Progenitor cell of endocrine pancreas (in vitro differentiated cells): ENCODE measurements around the gene HRH3. TPM values are rescaled to one million over a fixed set of nuclear protein-coding genes. Genes with fewer than 3 reads are reported as not detected.

Source experiments
- DNase-seq: peaks from one replicate; pipeline ENCODE4 v3.0.0; 2021; ENCODE audit warnings: low spot score; ENCODE audit not compliant: unreplicated experiment
- H3K27ac Mint-ChIP-seq: 2 replicates; pipeline ENCODE4 v1.8.0; 2021; ENCODE audit warnings: mild to moderate bottlenecking, moderate library complexity, mixed read lengths
- H3K27me3 Mint-ChIP-seq: 2 replicates; pipeline ENCODE4 v1.8.0; 2021; ENCODE audit warnings: mixed read lengths
- H3K36me3 Mint-ChIP-seq: 2 replicates; pipeline ENCODE4 v1.8.0; 2022; ENCODE audit warnings: mixed read lengths; ENCODE audit not compliant: insufficient read depth
- H3K4me1 Mint-ChIP-seq: 2 replicates; pipeline ENCODE4 v1.8.0; 2021; ENCODE audit warnings: low read depth, mixed read lengths
- H3K4me3 Mint-ChIP-seq: 2 replicates; pipeline ENCODE4 v1.8.0; 2021; ENCODE audit warnings: low read depth, mild to moderate bottlenecking, moderate library complexity, mixed read lengths
- H3K9me3 Mint-ChIP-seq: 2 replicates; pipeline ENCODE4 v1.8.0; 2021; ENCODE audit warnings: low read depth, mixed read lengths
- total RNA-seq: library from RNA; stranded (reverse); gene quantifications from 2 replicates; pipeline ENCODE4 v1.2.1, GENCODE V29; 2021
- TF ChIP-seq, protein P1 (sequence below): fragments of 200-600 bp; sonication (generic); IDR thresholded peaks from one replicate; pipeline ENCODE4 v1.5.0; 2021; ENCODE audit warnings: antibody characterized with exemption, mild to moderate bottlenecking; ENCODE audit not compliant: unreplicated experiment

Gene HRH3
- total RNA-seq, 1 donor from 2014 or later, result 0.10 TPM

DNA sequence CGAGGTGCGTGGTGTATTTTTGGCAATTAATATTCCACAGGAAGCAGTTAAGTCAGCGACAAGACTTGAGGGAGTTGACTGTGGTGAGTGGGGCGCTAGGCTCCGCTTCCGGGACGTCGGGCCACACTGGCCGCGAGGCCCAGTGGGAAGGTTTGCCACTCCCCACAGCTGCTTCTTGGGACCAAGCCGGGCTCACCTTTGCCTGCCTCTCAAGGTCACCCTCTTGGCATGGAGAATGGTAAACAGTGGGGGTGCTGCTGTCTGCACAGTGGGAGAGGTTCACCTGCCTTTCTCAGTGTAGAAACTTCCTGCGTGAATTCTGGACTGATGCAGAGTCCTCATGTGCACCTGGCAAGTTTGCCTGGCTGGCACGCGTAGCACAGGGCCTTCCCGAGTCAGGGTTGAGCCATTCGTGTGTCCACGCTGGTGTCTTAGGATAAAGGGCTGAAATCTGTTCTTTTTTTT, 24.6 kb upstream of the HRH3 start:
- no peak for DNase-seq
- no peak overlapping the region for H3K27ac Mint-ChIP-seq
- TF ChIP-seq, protein P1, sequence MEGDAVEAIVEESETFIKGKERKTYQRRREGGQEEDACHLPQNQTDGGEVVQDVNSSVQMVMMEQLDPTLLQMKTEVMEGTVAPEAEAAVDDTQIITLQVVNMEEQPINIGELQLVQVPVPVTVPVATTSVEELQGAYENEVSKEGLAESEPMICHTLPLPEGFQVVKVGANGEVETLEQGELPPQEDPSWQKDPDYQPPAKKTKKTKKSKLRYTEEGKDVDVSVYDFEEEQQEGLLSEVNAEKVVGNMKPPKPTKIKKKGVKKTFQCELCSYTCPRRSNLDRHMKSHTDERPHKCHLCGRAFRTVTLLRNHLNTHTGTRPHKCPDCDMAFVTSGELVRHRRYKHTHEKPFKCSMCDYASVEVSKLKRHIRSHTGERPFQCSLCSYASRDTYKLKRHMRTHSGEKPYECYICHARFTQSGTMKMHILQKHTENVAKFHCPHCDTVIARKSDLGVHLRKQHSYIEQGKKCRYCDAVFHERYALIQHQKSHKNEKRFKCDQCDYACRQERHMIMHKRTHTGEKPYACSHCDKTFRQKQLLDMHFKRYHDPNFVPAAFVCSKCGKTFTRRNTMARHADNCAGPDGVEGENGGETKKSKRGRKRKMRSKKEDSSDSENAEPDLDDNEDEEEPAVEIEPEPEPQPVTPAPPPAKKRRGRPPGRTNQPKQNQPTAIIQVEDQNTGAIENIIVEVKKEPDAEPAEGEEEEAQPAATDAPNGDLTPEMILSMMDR, result no peak
- H3K36me3 Mint-ChIP-seq, result peaks cover 11% of the 10 kb centered on the region
- H3K9me3 Mint-ChIP-seq, result no peaks in the 10 kb centered on the region
- H3K27me3 Mint-ChIP-seq, result no peaks in the 10 kb centered on the region
- H3K4me1 Mint-ChIP-seq, result peaks cover 6% of the 10 kb centered on the region
- no peak overlapping the region for H3K4me3 Mint-ChIP-seq

DNA sequence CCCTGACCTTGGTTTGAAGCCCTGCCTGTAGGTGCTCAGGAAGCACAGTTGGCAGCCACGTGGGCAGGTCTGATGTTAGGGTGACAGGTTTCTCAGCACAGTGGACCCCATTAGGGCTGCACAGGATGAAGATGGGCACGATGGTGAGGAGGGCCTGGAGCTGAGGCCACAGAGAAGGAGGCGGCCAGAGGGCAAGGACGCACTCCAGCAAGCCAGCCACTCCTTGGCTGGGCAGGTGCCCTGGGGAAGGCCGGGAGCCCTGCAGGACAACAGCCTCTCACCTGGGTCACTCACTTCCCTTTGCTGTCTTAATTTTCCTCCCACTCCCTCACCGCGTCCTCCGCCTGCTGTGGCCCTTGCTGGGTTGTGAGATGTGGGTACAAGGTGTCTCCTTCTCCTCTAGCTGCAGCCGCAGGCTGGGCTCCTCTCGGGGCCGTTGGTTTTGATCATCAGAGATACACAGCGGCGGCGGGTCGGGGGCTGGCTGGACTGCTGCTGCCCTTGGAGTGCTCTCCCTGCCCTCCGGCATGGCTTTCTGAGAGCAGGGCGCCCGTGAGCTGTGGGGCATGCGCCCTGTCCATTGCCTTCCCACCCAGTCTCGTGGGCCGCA, 23.9 kb upstream of the HRH3 start:
- DNase-seq, result no peak
- Mint-ChIP-seq H3K27me3 (no peaks in the 10 kb centered on the region), H3K4me3 (no peak overlapping the region), H3K36me3 (peaks cover 11% of the 10 kb centered on the region), H3K27ac (no peak overlapping the region), H3K9me3 (no peaks in the 10 kb centered on the region), H3K4me1 (peaks cover 11% of the 10 kb centered on the region)
- TF ChIP-seq, protein P1, result no peak

DNA sequence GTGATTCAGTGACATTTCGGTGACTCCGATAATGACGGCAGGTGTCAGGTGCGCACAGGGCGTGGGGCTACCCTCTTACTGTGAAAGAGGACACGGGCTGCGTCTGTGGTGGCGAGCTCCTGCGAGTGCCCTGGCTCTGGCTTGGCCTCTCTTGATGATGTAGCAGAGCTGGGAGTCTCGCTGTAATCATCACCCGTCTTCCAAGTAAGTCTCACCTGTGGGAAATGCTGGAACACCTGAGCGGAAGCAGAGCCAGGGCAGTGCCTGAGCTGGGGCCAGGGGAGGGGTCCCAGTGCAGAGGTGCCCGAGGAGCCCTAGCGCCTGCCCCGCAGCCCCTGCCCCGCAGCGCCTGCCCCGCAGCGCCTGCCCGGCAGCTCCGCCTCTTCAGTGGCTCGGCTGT, 23.0 kb upstream of the HRH3 start:
- no peak overlapping the region for H3K27ac Mint-ChIP-seq
- peaks cover 11% of the 10 kb centered on the region for H3K36me3 Mint-ChIP-seq
- no peaks in the 10 kb centered on the region for H3K9me3 Mint-ChIP-seq
- H3K27me3 Mint-ChIP-seq, result no peaks in the 10 kb centered on the region
- no peak for DNase-seq
- TF ChIP-seq, protein P1, result no peak
- no peak overlapping the region for H3K4me3 Mint-ChIP-seq
- peaks cover 11% of the 10 kb centered on the region for H3K4me1 Mint-ChIP-seq

DNA sequence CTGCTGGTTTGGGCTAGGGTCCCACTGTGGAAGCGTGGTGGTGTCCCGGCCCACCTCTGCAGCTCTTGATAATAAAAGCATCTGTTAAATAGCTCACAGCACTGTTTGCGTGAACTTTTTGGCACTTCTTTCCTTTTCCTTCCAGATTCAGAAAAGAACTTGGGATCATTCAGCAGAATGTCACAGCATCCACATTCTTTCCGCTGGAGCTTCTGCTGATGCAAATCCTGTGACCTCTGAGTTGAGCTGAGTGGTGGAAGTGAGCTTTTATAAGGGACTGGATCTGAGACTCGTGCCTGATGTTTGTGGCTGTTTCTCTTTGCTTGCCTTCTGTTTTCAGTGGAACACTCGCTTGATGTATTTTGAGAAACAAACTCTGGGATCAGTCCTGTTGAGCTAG, 22.1 kb upstream of the HRH3 start:
- no peak for DNase-seq
- Mint-ChIP-seq H3K36me3 (peaks cover 11% of the 10 kb centered on the region), H3K27me3 (no peaks in the 10 kb centered on the region), H3K27ac (no peak overlapping the region), H3K4me1 (peaks cover 14% of the 10 kb centered on the region), H3K4me3 (no peak overlapping the region), H3K9me3 (no peaks in the 10 kb centered on the region)
- TF ChIP-seq, protein P1, result no peak

DNA sequence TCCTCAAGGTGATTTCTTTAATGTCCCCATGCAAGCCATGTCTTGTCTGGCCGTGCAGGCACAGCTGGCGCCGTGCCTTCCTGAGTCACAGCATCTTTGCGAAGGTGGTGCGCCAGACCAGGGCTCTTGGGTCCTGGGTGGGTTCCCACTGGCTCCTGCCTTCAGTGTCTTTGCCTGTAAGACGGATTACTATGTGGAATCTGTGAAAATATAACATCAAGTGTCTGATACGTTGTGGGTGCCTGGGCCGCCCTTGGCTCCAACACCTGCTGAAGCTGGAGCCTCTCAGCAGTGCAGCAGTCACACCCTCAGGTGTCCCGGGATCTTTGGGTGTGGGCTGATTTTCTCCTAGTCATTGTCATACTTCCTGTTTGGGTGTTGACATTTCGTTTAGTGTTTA, 21.4 kb upstream of the HRH3 start:
- Mint-ChIP-seq H3K27ac (no peak overlapping the region), H3K27me3 (no peaks in the 10 kb centered on the region), H3K9me3 (no peaks in the 10 kb centered on the region), H3K36me3 (peaks cover 11% of the 10 kb centered on the region), H3K4me3 (no peak overlapping the region), H3K4me1 (peaks cover 14% of the 10 kb centered on the region)
- TF ChIP-seq, protein P1, result no peak
- DNase-seq, result no peak
